Measurements from ENCODE around the gene PARD6G.

The PARD6G gene

DNA sequence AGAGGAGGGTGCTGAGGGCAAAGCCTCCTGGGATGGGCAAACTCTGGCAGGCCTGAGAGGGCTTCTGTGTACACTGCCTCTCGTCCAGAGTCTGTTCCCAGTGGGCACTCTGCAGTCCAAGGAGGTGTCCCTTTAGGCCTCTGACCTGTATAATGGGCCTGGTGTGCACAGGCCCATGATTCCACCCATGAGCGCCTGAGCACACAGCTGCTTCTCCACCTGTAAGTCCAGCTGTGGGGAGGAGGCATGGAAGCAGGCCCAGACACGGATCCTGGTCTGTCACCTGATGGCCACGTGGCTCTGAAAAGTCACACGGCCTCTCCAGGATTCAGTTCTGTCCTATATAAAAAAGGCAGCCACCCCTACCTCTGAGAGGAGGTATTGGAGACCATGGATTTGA, 57.0 kb downstream of the PARD6G start:
- no peak for DNase-seq (ENCODE audit: low spot score)

DNA sequence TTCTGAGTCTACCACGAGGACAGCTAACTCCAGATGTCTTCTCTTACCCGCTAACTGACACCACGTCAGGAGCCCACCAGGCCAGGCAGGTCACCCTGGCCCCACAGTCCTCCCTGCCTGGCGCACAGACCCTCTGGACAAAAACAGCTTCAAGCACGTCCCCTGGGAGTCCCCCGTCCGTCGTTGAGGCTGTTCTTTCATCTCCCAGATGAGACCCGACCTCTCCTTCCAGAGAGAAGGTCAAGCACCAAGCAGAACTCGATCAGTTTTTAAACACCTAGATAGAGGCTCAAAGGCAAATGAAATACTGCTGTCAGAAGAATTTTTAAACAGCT, 57.8 kb downstream of the PARD6G start:
- no peak for DNase-seq (ENCODE audit: low spot score)

DNA sequence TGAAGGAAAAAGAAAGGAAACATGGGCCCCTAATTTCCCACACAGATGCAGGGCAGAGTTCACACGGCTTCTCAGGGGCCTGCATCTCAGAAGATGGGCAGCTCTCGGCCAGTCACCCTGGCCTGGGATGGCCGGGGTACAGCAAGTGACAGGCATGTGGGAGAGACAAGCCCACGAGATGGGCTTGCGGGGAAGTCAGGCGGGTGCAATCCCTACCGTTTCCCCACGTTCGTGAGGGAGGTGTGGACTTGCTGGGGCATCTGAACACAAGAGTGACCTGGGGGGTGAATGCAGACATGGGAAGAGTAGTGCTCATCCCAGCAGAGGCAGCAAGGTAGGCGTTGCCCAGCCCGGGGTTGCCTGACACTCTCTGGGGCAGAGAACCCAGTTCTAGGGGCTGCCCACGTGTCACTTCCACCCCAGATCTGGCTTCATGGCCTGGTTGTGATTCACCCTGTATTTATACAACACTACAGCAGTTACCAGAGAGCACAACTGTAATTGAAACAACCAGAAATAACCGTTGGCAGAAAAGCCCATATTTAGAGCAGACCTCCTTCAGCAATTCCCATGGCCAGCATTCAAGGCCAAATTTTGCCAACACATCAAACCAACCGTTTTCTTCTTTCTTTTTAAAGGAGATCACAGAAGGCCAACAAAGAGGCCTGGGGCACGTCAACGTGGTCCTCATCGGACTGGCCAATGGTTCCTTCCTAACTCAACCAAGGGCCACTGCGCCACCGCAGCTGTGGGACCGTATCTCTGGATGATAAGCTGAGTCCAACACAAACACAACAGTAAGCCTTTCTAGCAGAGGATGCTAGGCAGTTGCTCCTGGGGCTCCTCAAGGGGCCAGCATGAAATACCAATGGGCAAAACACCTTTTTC, 58.4 kb downstream of the PARD6G start:
- DNase-seq (ENCODE audit: low spot score), result no peak

DNA sequence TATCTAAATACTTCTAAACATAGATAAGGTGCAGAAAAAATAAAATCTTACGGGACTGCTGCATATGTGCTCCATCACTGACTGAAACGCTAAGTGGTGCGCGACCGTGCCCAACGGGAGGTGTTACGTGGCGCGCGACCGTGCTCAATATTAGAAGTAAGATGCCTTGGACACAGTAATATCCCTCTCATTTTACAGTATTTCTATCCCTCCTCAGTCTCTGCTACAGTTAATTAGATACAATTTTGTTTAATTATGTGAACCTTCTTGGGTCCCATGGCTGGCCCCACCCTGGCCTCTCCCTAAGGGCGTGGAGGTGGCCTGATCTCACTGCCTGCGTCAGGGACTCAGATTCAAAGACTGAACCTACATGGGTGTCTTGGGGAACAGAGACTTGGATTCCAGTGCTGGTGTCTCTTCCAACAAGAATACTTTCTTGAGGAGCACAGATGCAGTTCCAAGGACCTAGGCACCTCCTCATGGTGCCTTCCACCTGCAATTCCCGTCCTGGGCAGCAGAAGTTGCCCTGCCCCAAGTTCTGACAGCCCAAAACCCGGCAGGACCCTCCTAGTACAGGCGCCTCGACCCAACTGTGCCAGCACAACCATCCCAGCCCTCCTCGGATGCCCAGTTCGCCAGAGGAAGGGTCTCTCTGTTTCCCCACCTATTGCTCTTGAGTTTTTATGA, 59.2 kb downstream of the PARD6G start:
- no peak for DNase-seq (ENCODE audit: low spot score)

DNA sequence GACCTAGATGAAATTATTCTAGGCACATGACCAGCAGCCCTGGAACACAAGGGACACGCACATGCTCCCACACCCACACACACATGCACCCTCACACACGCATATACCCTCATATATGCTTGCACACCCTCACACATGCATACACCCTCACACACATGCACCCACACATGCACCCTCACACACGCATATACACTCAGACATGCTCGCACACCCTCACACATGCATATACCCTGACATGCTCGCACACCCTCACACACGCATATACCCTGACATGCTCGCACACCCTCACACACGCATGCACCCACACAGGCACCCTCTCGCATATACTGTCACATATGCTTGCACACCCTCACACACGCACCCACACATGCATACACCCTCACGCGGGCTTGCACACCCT, 61.8 kb downstream of the PARD6G start:
- DNase-seq (ENCODE audit: low spot score), result no peak

DNA sequence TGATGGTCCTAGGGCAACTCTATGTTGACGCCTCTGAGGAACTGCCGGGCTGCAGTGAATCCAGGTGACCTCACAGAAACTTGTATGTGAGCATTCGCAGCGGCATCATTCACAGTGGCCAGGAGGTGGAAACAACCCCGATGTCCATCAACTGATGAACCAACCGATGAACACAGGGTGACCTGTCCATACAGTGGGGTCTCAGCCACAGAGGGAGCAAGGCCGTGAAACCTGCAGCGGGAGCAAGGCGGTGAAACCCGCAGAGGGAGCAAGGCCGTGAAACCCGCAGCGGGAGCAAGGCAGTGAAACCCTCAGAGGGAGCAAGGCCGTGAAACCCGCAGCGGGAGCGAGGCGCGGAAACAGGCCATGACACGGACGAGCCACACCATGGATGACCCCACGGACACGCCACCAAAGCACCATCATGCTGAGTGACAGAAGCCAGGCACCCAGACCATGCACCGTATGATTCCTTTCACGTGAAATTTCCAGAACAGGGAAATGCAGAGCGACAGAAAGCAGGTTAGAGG, 63.0 kb downstream of the PARD6G start:
- no peak for DNase-seq (ENCODE audit: low spot score)

DNA sequence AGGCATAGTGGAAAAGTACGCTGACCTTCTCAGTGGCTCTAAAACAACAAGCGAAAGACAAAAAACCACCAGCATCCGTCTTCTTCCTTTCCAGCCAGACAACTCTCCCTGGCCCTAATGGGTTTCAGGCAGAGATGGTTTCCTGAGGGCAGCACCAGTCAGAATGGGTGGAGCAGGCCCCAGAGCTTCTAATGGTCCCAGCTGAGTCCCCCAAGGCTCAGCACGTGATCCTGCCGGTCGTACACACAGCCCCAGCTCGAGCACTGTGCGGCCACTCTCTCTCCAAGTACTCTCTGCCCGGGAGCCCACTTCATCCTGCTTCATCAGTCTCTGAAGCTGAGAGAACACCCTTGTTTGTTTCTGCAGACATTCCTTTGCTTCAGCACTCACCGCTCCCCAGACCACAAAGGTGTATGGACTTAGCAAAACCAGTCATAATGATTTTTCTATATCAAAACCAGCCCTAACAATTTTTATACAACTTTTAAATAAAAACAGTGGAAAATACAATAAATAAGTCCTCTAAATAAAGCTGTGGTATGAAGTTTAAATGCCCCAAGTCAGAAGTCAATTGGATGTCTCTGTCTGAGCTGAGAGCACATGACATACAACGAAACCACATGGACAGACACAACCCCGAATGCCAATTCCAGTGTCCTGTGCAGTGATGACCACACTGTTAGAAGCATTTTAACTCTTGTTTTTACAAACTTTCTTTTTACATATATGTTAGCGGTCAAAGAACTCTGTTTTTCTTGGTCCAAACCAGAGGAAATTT, 63.9 kb downstream of the PARD6G start:
- DNase-seq (ENCODE audit: low spot score), result no peak

DNA sequence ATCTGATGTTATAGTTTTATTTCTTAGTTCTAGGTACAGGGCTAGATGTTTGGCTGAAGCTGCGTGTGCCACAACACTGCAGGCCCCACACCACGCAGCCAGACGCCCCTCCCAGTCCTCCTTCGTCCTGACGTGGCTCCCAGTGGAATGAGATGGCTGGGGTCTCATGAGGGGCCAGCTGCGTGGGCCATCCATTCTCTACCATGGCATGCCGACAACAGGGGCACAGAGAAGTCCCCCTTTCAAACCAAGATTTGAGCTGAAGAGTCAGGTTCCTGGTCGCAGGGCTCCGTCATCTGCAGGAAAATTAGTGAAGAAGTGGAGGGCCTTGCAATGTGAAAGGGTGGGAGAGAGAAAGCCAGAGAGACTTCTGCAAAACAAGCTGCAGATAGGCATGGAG, 64.5 kb downstream of the PARD6G start:
- no peak for DNase-seq (ENCODE audit: low spot score)

DNA sequence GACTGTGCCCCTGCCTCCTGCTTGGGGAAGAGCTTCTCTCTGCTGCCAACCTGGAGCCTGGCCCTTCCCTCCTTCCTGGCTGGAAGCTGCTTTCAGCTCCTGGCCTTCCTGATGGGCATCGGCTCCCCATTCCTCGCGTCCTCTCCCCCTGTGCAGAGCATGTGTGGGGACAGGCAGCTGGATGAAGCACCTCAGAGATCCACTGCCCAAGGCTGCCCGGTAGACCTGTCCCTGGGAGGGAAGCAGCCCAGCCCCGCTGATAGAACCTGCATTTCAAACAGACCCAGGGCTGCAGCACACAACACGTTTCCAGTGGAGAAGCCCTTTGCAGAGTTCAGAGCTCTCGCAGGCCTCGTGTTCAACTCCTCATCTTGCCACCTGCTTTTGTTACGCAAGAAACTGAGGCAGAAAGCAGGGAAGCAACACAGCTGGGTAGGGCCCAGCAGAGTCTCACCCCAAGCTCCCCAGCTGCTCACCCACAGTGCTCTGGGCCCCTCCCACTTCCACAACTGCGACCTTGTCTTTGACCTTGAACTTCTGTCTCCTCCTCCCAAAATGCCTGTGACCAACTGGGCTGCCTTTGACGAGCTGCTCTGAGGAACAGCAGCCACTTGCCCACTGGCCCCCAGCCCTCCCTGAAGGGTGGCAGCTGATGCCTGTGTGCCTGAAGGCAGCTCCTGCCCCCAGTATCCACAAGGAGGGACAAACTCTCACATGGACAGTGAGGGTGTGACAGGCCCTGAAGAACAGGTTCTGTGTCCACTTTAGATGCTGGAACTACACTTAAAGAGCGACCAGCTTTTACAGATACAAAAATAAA, 65.5 kb downstream of the PARD6G start:
- no peak for DNase-seq (ENCODE audit: low spot score)

DNA sequence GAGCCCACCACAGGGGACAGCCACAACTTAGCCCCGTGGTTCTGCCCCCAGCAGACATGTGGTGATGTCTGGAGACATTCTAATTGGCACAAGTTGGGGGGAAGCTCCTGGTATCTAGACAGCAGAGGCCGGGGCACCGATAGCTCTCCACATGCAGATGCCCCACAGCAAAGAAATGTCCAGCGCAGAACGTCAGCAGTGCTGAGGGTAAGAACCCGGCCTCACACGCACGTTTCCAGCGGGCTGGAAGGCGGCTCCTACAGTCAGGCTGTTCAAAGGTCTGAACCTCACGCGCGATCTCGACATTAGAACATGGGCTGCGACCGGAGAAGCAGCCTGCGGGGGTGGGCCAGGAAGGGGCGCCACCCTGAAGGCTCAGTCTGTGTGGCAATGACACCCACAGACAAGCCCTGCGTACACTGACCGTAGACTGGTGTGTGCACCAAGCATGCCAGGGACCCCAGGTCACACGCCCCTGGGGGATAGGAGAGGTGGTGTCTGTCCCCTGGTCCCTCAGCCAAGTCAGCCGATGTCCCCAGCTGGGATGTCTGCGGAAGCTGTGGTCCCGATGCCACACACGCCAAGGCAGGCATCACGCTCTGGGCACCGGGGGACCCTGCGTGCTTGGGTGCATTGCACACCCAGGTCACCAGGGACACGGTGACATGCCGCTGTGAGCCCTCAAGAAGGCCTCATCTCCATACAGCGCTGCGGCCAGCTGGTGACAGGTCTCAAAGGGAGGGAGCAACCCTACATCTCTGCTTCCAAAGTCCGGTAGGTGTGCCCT, 66.3 kb downstream of the PARD6G start:
- no peak for DNase-seq (ENCODE audit: low spot score)

DNA sequence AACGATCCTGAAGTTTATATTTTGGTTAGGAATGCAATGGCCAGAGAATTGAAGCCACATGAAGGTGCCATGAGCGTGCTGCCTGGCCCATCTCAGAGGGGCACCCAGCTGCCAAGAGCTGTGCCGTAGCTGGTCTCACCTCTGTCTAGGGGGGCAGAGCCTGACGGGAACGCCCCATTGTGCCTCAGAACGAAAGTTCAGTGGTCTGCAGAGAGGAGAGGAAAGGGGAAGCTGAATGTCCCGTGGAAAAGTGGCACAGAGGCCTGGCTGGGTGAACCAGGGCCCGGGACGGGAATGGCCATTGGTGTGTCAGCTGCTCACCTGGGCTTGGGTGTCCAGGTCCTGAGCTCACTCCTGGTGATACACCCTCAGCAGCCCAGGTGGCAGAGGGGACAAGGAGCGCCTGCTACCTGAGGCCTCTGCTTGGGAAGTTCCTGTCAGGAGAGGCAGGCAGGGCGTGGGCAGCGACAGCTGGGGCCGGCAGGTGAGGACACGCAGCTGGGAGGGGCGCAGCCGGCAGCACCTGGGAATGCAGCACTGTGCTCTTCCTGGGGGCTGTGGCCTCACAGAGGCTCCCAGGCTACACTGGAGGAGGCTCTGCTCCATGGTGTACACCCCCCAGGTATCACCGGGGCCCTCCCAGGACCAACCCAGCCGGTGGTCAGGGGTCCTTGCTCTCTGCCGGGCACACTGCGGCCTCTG, 67.3 kb downstream of the PARD6G start:
- no peak for DNase-seq (ENCODE audit: low spot score)

DNA sequence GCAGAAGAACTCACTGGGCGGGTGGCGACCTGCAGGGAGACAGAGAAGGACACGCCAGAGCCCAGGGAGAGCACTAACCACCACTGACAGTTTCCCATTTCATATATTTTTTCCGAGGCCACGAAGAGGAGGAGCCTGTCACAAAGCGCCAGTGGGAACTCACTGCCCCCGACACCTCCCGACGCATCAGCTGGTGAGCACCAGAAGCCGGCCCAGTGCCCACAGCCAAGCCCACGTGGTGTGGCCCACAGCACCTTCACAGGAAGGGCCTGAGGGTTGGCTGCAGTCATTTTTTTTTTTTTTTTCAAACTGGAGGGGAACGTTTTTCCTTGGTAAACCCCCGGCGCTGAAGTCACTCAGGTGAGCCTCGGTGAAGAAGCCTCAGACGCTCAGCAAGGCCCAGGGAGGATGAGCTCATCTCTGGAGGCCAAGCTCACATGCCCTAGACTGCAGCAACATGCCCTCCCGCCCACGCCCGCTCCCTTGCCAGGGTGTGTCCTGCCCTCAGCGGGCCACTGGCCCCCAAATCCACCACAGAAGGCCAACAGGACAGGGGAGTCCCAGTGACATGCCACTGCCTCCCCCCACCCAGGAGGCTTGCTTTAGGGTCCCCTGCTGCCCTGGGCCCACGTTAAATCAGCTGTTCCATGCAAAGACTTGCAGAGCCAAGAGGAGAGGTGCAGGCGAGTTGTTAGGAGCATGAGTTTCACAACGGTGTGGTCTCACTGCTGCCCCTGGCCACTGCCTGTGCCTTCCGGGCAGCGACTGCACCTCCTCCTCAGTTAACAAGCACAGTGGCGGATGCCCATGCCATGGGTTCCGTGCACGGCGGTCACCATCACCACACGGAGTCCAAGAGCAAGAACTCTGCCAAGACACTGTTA, 68.1 kb downstream of the PARD6G start:
- DNase-seq (ENCODE audit: low spot score), result no peak

DNA sequence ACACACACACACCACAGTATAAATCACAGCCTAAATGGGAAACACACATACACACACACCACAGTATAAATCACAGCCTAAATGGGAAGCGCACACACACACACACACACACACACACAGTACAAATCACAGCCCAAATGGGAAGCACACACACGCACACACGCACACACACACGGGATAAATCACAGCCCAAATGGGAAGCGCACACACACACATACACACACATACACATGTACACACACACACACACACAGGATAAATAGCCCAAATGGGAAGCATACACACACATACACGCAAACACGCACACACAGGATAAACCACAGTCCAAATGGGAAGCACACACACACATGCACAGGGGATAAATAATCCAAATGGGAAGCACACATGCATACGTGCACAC, 70.2 kb downstream of the PARD6G start:
- no peak for DNase-seq (ENCODE audit: low spot score)

DNA sequence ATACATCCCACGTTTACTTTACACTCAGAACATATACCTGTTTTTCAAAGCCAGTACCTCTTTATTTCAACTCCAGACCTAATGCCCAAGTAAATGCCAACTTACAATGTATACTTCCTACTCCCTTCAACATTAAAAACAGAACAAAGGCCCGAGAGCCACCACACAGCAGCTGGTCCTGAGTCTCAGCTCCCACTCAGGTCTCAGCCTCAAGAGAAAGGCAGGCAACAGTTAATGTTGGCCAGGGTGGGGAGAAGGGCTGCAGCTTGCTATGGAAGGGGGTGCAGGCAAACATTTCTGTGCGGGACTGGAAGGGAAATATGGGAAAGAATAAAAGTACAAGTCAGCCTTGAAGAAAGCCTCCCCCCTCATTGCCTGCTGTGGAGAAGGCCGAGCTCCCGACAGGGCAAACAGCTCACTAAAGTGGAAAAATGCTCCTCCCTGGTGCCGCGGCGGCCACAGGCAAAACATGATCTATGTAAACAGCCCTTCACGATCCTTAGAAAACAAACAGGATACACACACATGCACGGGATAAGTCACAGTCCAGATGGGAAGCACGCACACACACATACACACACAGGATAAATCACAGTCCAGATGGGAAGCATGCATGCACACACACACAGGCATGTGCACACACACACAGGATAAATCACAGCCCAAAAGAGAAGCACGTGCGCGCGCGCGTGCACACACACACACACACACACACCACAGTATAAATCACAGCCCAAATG, 70.8 kb downstream of the PARD6G start:
- DNase-seq (ENCODE audit: low spot score), result no peak

DNA sequence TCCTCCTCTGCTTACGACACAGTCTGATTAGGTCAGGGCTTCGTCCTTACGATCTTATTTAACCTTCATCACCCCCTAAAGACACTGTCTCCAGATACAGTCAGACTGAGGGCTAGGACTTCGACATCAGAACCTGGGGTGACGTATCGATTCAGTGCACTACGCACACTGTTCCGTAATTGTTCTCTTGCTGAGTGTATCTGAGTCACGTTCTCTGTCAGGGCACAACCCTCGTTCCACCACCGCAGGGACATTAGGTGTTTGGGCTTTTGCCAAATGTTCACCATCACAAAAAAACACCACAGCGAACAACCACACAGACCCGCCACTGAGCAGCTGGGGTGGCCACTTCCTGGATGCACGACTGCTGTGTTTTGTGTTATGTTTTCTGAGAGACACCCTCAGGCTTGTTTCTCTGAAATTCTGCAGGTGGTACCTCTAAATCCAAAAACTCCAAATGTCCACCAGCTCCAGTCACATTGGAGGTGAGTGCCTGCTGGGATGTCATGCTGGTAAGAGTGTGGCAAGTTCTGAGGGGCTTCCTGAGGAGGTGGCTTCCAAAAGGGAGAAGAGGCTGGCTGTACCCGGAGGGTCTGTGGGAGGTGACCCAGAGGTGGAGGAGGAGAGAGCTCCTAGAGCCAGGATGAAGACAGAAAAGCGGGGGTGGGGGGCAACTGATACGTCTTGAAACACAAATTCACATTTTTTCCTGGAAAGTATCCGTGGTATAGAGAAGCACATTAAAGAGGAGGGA, 71.7 kb downstream of the PARD6G start:
- no peak for DNase-seq (ENCODE audit: low spot score)

DNA sequence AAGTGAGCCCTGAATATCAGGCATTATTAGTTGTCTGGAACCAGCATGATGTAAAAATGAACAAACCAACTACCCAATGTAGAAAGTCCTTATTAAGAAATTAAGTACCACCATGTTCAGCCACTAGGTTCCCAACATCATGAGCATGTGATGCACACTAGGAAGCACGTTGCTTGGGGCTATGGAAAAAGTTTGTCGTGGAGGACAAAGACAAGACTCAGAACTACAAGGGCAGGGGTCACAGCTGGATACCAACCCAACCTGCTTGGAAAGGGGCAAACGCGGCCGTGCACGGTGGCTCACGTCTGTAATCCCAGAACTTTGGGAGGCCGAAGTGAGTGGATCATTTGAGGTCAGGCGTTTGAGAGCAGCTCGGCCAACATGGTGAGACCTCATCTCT, 74.3 kb downstream of the PARD6G start:
- no peak for DNase-seq (ENCODE audit: low spot score)

DNA sequence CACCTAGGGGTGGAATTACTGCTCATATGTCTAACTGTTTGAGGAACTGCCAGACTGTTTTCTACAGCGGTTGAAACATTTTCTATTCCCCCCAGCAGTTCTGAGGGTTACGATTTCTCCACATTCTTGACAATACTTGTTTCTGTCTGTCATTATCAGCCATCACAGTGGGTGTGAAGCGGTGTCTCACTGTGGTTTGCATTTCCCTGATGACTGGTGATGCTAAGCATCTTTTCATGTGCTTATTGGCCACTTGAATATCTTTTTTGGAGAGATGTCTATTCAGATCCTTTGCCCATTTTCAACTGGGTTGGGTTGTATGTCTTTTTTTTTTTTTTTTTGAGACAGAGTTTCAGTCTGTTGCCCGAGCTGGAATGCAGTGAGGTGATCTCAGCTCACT, 75.3 kb downstream of the PARD6G start:
- no peak for DNase-seq (ENCODE audit: low spot score)
